Measurements from ENCODE around the gene PRUNE2.
"Not testable (repeated sequence)": the region's sequence is repeated elsewhere in the genome, so short reads cannot be mapped to it uniquely, and the experiment has no call there.

The PRUNE2 gene

GRCh38 chr9:76616780-76617179, 289.1 kb downstream of the PRUNE2 start:
- no peak for DNase-seq

- no peak for DNase-seq
Observed at GRCh38 chr9:76615177-76615603, 290.7 kb downstream of the PRUNE2 start.

GRCh38 chr9:76613974-76614373, 291.9 kb downstream of the PRUNE2 start:
- DNase-seq: no peak

- DNase-seq: no peak
Observed at GRCh38 chr9:76613150-76613781, 292.6 kb downstream of the PRUNE2 start.

- no peak for DNase-seq
Observed at GRCh38 chr9:76610011-76610352, 295.9 kb downstream of the PRUNE2 start.

- DNase-seq: no peak
Observed at GRCh38 chr9:76609285-76610010, 296.5 kb downstream of the PRUNE2 start.

GRCh38 chr9:76608575-76609273, 297.2 kb downstream of the PRUNE2 start:
- DNase-seq: no peak

- DNase-seq: no peak
Observed at GRCh38 chr9:76607730-76608436, 298.0 kb downstream of the PRUNE2 start.

- no peak for DNase-seq
Observed at GRCh38 chr9:76605321-76605900, 300.5 kb downstream of the PRUNE2 start.

GRCh38 chr9:76603931-76604570, 301.9 kb downstream of the PRUNE2 start:
- no peak for DNase-seq

- DNase-seq: peak; percentile 83
Observed at GRCh38 chr9:76603448-76603895, 302.4 kb downstream of the PRUNE2 start.

GRCh38 chr9:76602199-76602598, 303.7 kb downstream of the PRUNE2 start:
- DNase-seq: peak; percentile 1

GRCh38 chr9:76600007-76600615, 305.8 kb downstream of the PRUNE2 start:
- no peak for DNase-seq

- no peak for DNase-seq
Observed at GRCh38 chr9:76598981-76599380, 306.9 kb downstream of the PRUNE2 start.

GRCh38 chr9:76595645-76596044, 310.3 kb downstream of the PRUNE2 start:
- no peak for DNase-seq

- DNase-seq: no peak
Observed at GRCh38 chr9:76594764-76595424, 311.0 kb downstream of the PRUNE2 start.

GRCh38 chr9:76593961-76594735, 311.8 kb downstream of the PRUNE2 start:
- not testable (repeated sequence) for DNase-seq

- DNase-seq: no peak
Observed at GRCh38 chr9:76592974-76593347, 313.0 kb downstream of the PRUNE2 start.

GRCh38 chr9:76592091-76592973, 313.6 kb downstream of the PRUNE2 start:
- DNase-seq: no peak

Measured in NCI-H446 treated with DMSO at 0.1 percent for 48 hours (cell line).